ENCODE data around the gene FCN3. TPM values are rescaled to one million over a fixed set of nuclear protein-coding genes. Genes with fewer than 3 reads are reported as not detected.
A peak's percentile ranks its signal among the peaks of the same experiment; 100 is the strongest.
"Not testable (repeated sequence)": the region's sequence is repeated elsewhere in the genome, so short reads cannot be mapped to it uniquely, and the experiment has no call there.

Gene FCN3
- total RNA-seq, 5 donors from 2014 or later (not counting 1 experiment from before 2014, with no cell fraction given), result 0.26 to 0.44 (median 0.38) TPM; not detected in 2

- DNase-seq; H3K27ac ChIP-seq (ENCODE audit: low read length); POLR2A ChIA-PET; H3K27me3 Mint-ChIP-seq; H3K9me3 Mint-ChIP-seq; H3K4me3 Mint-ChIP-seq; H3K27ac Mint-ChIP-seq; ATAC-seq (replicated peaks in 1 of 4); H3K4me3 ChIP-seq (ENCODE audit: control insufficient read depth in 1 of 2, extremely low read depth in 1 of 2, low read length in 1 of 2); CTCF ChIA-PET; H3K9me3 ChIP-seq; H3K27me3 ChIP-seq (replicated peaks in 1 of 2; ENCODE audit: control insufficient read depth in 2 of 2, extremely low read depth in 1 of 2, insufficient read depth in 2 of 2, low read length in 1 of 2): not testable (repeated sequence)
- WGBS (ENCODE audit: insufficient coverage), result 80% methylated on average over 2 of the region's 2 CpGs
- Mint-ChIP-seq H3K4me1 (peaks cover 19 to 30% (median 20%) of the 10 kb centered on the region in 3 donors), H3K36me3 (peaks cover 30% of the 10 kb centered on the region)
- H3K4me1 ChIP-seq (ENCODE audit: control insufficient read depth in 1 of 2, extremely low read depth in 1 of 2, insufficient read depth in 2 of 2, low read length in 2 of 2), result peaks cover 4 to 20% of the 10 kb centered on the region in 2 experiments
- peaks cover 12 to 57% of the 10 kb centered on the region in 2 donors for H3K36me3 ChIP-seq (ENCODE audit: control insufficient read depth in 2 of 2, extremely low read depth in 1 of 2, insufficient read depth in 1 of 2, low read length in 1 of 2)
Observed at GRCh38 chr1:27406791-27407190, 32.2 kb upstream of the FCN3 start.

GRCh38 chr1:27406362-27406680, 31.7 kb upstream of the FCN3 start:
- CTCF ChIA-PET, result no interaction called here
- H3K36me3 Mint-ChIP-seq, result peaks cover 28% of the 10 kb centered on the region

GRCh38 chr1:27405598-27406361, 31.2 kb upstream of the FCN3 start:
- CTCF ChIA-PET; DNase-seq; ATAC-seq (replicated peaks in 1 of 4); H3K27ac ChIP-seq (ENCODE audit: low read length); H3K27me3 ChIP-seq (replicated peaks in 1 of 2; ENCODE audit: control insufficient read depth in 2 of 2, extremely low read depth in 1 of 2, insufficient read depth in 2 of 2, low read length in 1 of 2); POLR2A ChIA-PET; H3K4me3 Mint-ChIP-seq; H3K27me3 Mint-ChIP-seq; H3K9me3 Mint-ChIP-seq; H3K4me3 ChIP-seq (ENCODE audit: control insufficient read depth in 1 of 2, extremely low read depth in 1 of 2, low read length in 1 of 2); H3K9me3 ChIP-seq: not testable (repeated sequence)
- Mint-ChIP-seq H3K4me1 (peaks cover 25 to 36% (median 29%) of the 10 kb centered on the region in 3 donors), H3K27ac (peak overlapping the region in 1 of 2 donors; percentile 39), H3K36me3 (peaks cover 23% of the 10 kb centered on the region)
- WGBS (ENCODE audit: insufficient coverage), result 98% methylated on average over 8 of the region's 18 CpGs
- peaks cover 4 to 20% of the 10 kb centered on the region in 2 experiments for H3K4me1 ChIP-seq (ENCODE audit: control insufficient read depth in 1 of 2, extremely low read depth in 1 of 2, insufficient read depth in 2 of 2, low read length in 2 of 2)
- H3K36me3 ChIP-seq (ENCODE audit: control insufficient read depth in 2 of 2, extremely low read depth in 1 of 2, insufficient read depth in 1 of 2, low read length in 1 of 2), result peaks cover 12 to 49% of the 10 kb centered on the region in 2 donors

More at GRCh38 chr1:27406362-27406680, 31.7 kb upstream of the FCN3 start:
- Mint-ChIP-seq H3K27ac (peak overlapping the region in 1 of 2 donors; percentile 39), H3K4me3 (no peak overlapping the region), H3K4me1 (peaks cover 23 to 33% (median 25%) of the 10 kb centered on the region in 3 donors), H3K27me3 (no peaks in the 10 kb centered on the region), H3K9me3 (no peaks in the 10 kb centered on the region)
- 100% methylated on average over 2 of the region's 4 CpGs for WGBS (ENCODE audit: insufficient coverage)
- POLR2A ChIA-PET, result no interaction called here
- Histone ChIP-seq H3K27ac (ENCODE audit: low read length) (no peak overlapping the region), H3K4me1 (ENCODE audit: control insufficient read depth in 1 of 2, extremely low read depth in 1 of 2, insufficient read depth in 2 of 2, low read length in 2 of 2) (peaks cover 4 to 20% of the 10 kb centered on the region in 2 experiments), H3K36me3 (ENCODE audit: control insufficient read depth in 2 of 2, extremely low read depth in 1 of 2, insufficient read depth in 1 of 2, low read length in 1 of 2) (peaks cover 12 to 53% of the 10 kb centered on the region in 2 donors), H3K27me3 (replicated peaks in 1 of 2; ENCODE audit: control insufficient read depth in 2 of 2, extremely low read depth in 1 of 2, insufficient read depth in 2 of 2, low read length in 1 of 2) (no peaks in the 10 kb centered on the region), H3K4me3 (ENCODE audit: control insufficient read depth in 1 of 2, extremely low read depth in 1 of 2, low read length in 1 of 2) (no peak overlapping the region), H3K9me3 (no peaks in the 10 kb centered on the region)
- ATAC-seq (replicated peaks in 1 of 4), result no peak
- DNase-seq, result no peak

- ATAC-seq (replicated peaks in 1 of 4), result no peak
- H3K4me1 Mint-ChIP-seq, result peaks cover 25 to 38% (median 36%) of the 10 kb centered on the region in 3 donors
- H3K9me3 ChIP-seq, result no peaks in the 10 kb centered on the region
- no peak overlapping the region for H3K4me3 Mint-ChIP-seq
- peak overlapping the region in 1 of 2 donors; percentile 87 for H3K27ac Mint-ChIP-seq
- ChIA-PET POLR2A (no interaction called here), CTCF (no interaction called here)
- H3K9me3 Mint-ChIP-seq, result no peaks in the 10 kb centered on the region
- DNase-seq, result no peak
- no peaks in the 10 kb centered on the region for H3K27me3 ChIP-seq (replicated peaks in 1 of 2; ENCODE audit: control insufficient read depth in 2 of 2, extremely low read depth in 1 of 2, insufficient read depth in 2 of 2, low read length in 1 of 2)
- H3K36me3 ChIP-seq (ENCODE audit: control insufficient read depth in 2 of 2, extremely low read depth in 1 of 2, insufficient read depth in 1 of 2, low read length in 1 of 2), result peaks cover 12 to 42% of the 10 kb centered on the region in 2 donors
- peaks cover 19% of the 10 kb centered on the region for H3K36me3 Mint-ChIP-seq
- WGBS (ENCODE audit: insufficient coverage), result 87% methylated on average over 10 of the region's 13 CpGs
- no peaks in the 10 kb centered on the region for H3K27me3 Mint-ChIP-seq
- H3K4me3 ChIP-seq (ENCODE audit: control insufficient read depth in 1 of 2, extremely low read depth in 1 of 2, low read length in 1 of 2), result no peak overlapping the region
- no peak overlapping the region for H3K27ac ChIP-seq (ENCODE audit: low read length)
- peaks cover 4 to 20% of the 10 kb centered on the region in 2 experiments for H3K4me1 ChIP-seq (ENCODE audit: control insufficient read depth in 1 of 2, extremely low read depth in 1 of 2, insufficient read depth in 2 of 2, low read length in 2 of 2)
Observed at GRCh38 chr1:27405074-27405473, 30.4 kb upstream of the FCN3 start.

- Histone ChIP-seq H3K4me1 (ENCODE audit: control insufficient read depth in 1 of 2, extremely low read depth in 1 of 2, insufficient read depth in 2 of 2, low read length in 2 of 2) (peaks cover 4 to 20% of the 10 kb centered on the region in 2 experiments), H3K9me3 (no peaks in the 10 kb centered on the region), H3K4me3 (ENCODE audit: control insufficient read depth in 1 of 2, extremely low read depth in 1 of 2, low read length in 1 of 2) (no peak overlapping the region), H3K36me3 (ENCODE audit: control insufficient read depth in 2 of 2, extremely low read depth in 1 of 2, insufficient read depth in 1 of 2, low read length in 1 of 2) (peaks cover 9 to 32% of the 10 kb centered on the region in 2 donors), H3K27me3 (replicated peaks in 1 of 2; ENCODE audit: control insufficient read depth in 2 of 2, extremely low read depth in 1 of 2, insufficient read depth in 2 of 2, low read length in 1 of 2) (no peaks in the 10 kb centered on the region), H3K27ac (ENCODE audit: low read length) (peak overlapping the region; percentile 49)
- Mint-ChIP-seq H3K36me3 (peaks cover 19% of the 10 kb centered on the region), H3K9me3 (no peaks in the 10 kb centered on the region), H3K27ac (peak overlapping the region; percentile 71 to 87), H3K27me3 (no peaks in the 10 kb centered on the region), H3K4me1 (peaks cover 25 to 38% (median 36%) of the 10 kb centered on the region in 3 donors), H3K4me3 (peak overlapping the region in 1 of 3 donors; percentile 32)
- ChIA-PET POLR2A (no interaction called here), CTCF (interaction anchor here (0.5 to 1.4 kb wide), 2 partner anchors 12 to 108 kb away, joined by 3 to 5 read pairs; no protein-coding TSS in a partner anchor)
- DNase-seq (no peak), ATAC-seq (replicated peaks in 1 of 4) (no peak)
Observed at GRCh38 chr1:27403931-27404330, 29.3 kb upstream of the FCN3 start.

GRCh38 chr1:27403065-27403726, 28.6 kb upstream of the FCN3 start:
- Histone ChIP-seq H3K27ac (ENCODE audit: low read length) (peak overlapping the region; percentile 49), H3K27me3 (replicated peaks in 1 of 2; ENCODE audit: control insufficient read depth in 2 of 2, extremely low read depth in 1 of 2, insufficient read depth in 2 of 2, low read length in 1 of 2) (no peaks in the 10 kb centered on the region), H3K4me3 (ENCODE audit: control insufficient read depth in 1 of 2, extremely low read depth in 1 of 2, low read length in 1 of 2) (no peak overlapping the region), H3K9me3 (no peaks in the 10 kb centered on the region), H3K36me3 (ENCODE audit: control insufficient read depth in 2 of 2, extremely low read depth in 1 of 2, insufficient read depth in 1 of 2, low read length in 1 of 2) (peaks cover 3 to 25% of the 10 kb centered on the region in 2 donors), H3K4me1 (ENCODE audit: control insufficient read depth in 1 of 2, extremely low read depth in 1 of 2, insufficient read depth in 2 of 2, low read length in 2 of 2) (peaks cover 4 to 20% of the 10 kb centered on the region in 2 experiments)
- DNase-seq, result peak in 13 of 35 experiments; percentile 12 to 59 (median 31)
- Mint-ChIP-seq H3K27ac (peak overlapping the region; percentile 74 to 87), H3K4me1 (peaks cover 25 to 41% (median 36%) of the 10 kb centered on the region in 3 donors), H3K4me3 (peak overlapping the region in 2 of 3 donors; percentile 13 to 32), H3K36me3 (peaks cover 15% of the 10 kb centered on the region), H3K27me3 (no peaks in the 10 kb centered on the region), H3K9me3 (no peaks in the 10 kb centered on the region)
- CTCF ChIA-PET, result interaction anchor here (0.5 to 1.4 kb wide), 3 partner anchors 12 to 204 kb away, joined by 3 to 5 read pairs (median 3); no protein-coding TSS in a partner anchor
- POLR2A ChIA-PET, result no interaction called here
- WGBS (ENCODE audit: insufficient coverage), result 56% methylated on average over 15 of the region's 24 CpGs
- ATAC-seq (replicated peaks in 1 of 4), result peak; percentile 52 to 75 (median 58)

All from T-cell (primary cell).